Transverse colon (tissue), 4 donors: ENCODE results near the gene PPP1R3D.

Source experiments
- CTCF ChIP-seq, 5 experiments: fragments of 200-600 bp in 3 of 5; fragments of 450-650 bp in 2 of 5; sonication (generic) in 3 of 5; IDR thresholded peaks; 1 replicate in 2 of 5; 2 replicates in 3 of 5; pipeline ENCODE4 v1.5.1; 2016 to 2017; ENCODE audit warnings: antibody characterized with exemption in 5 of 5, inconsistent platforms in 3 of 5, mild to moderate bottlenecking in 2 of 5, moderate library complexity in 1 of 5
- POLR2A ChIP-seq: fragments of 450-650 bp; IDR thresholded peaks from one replicate; pipeline ENCODE4 v1.6.1; 2016; ENCODE audit warnings: antibody characterized with exemption, mild to moderate bottlenecking, moderate library complexity
- POLR2AphosphoS5 ChIP-seq, 3 donors: sonication (generic); formaldehyde crosslinking; IDR thresholded peaks; one replicate each; pipeline ENCODE4 v1.6.1; 2016; ENCODE audit warnings: antibody characterized with exemption in 3 of 3

- TF ChIP-seq CTCF (IDR thresholded peaks at IDR 0.05) (no peak), POLR2AphosphoS5 (IDR thresholded peaks at IDR 0.05) (no peak), POLR2A (no peak)
These were observed 14.7 kb downstream of the PPP1R3D start for GRCh38 chr20:59925359-59925758.
